Natural killer cell treated with Interleukin-12 subunit alpha and Interleukin-12 subunit beta and Interleukin-15 and Interleukin-18, amount 100 ng/mL, for 72 hours (primary cell): Measurements from ENCODE around the gene EPB41L5. TPM values are rescaled to one million over a fixed set of nuclear protein-coding genes. Genes with fewer than 3 reads are reported as not detected.
A peak's percentile ranks its signal among the peaks of the same experiment; 100 is the strongest.
"Not testable (repeated sequence)": the region's sequence is repeated elsewhere in the genome, so short reads cannot be mapped to it uniquely, and the experiment has no call there.

ENCODE experiments used
- ATAC-seq, 2 donors: fragments of 150-1000 bp; cut with Tn5 transposase in 1 of 2; sonication (Bioruptor Pico), chemical (Tn5 transposase) in 1 of 2; 2 replicates each; pipeline ENCODE4 v1.10.0; 2021
- DNase-seq: peaks from one replicate; pipeline ENCODE4 v3.0.0; 2022; ENCODE audit warnings: low spot score
- H3K27ac Mint-ChIP-seq, 2 donors: 1 replicate in 1 of 2; 2 replicates in 1 of 2; pipeline ENCODE4 v1.8.0; 2022; ENCODE audit warnings: mixed read lengths in 2 of 2, mild to moderate bottlenecking in 1 of 2, moderate library complexity in 1 of 2
- H3K27me3 Mint-ChIP-seq, 2 donors: 1 replicate in 1 of 2; 2 replicates in 1 of 2; pipeline ENCODE4 v1.8.0; 2022; ENCODE audit warnings: mixed read lengths in 2 of 2
- H3K36me3 Mint-ChIP-seq: one replicate; pipeline ENCODE4 v1.8.0; 2022; ENCODE audit warnings: mixed read lengths
- H3K4me1 Mint-ChIP-seq, 2 donors: 1 replicate in 1 of 2; 2 replicates in 1 of 2; pipeline ENCODE4 v1.8.0; 2022; ENCODE audit warnings: low read depth in 2 of 2, mixed read lengths in 2 of 2, mild to moderate bottlenecking in 1 of 2
- H3K4me3 Mint-ChIP-seq: one replicate; pipeline ENCODE4 v1.8.0; 2022; ENCODE audit warnings: mixed read lengths
- H3K9me3 Mint-ChIP-seq: 2 replicates; pipeline ENCODE4 v1.8.0; 2022; ENCODE audit warnings: mixed read lengths
- total RNA-seq, 2 donors: library from RNA; stranded (reverse); gene quantifications; one replicate each; pipeline ENCODE4 v1.2.3, GENCODE V29; 2022

Gene EPB41L5
- total RNA-seq, 2 donors from 2014 or later, result 4.2 to 9.1 TPM

GRCh38 chr2:120148669-120149068, 135.8 kb downstream of the EPB41L5 start:
- Mint-ChIP-seq H3K4me1 (no peaks in the 10 kb centered on the region), H3K27me3 (no peaks in the 10 kb centered on the region), H3K9me3 (peaks cover 3% of the 10 kb centered on the region), H3K36me3 (peaks cover 6% of the 10 kb centered on the region), H3K4me3 (no peak overlapping the region), H3K27ac (no peak overlapping the region)
- no peak for ATAC-seq
- no peak for DNase-seq

DNA sequence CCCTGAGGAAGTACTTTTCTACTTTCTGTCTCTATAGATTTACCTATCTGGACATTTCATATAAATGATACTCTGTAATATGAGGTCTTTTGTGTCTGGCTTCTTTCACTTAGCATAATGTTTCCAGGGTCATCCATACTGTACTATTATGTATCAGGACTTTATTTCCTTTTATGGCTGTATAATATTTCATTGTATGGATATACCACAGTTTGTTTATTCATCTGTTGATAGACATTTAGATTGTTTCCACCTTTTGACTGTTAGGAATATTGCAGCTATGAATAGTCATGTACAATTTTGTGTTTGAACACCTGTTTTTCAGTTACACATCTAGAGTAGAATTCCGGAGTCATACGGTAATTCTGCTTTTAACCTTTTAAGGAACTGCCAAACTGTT, 136.5 kb downstream of the EPB41L5 start:
- Mint-ChIP-seq H3K4me1 (no peaks in the 10 kb centered on the region), H3K4me3 (no peak overlapping the region), H3K27me3 (no peaks in the 10 kb centered on the region), H3K27ac (no peak overlapping the region), H3K36me3 (peaks cover 6% of the 10 kb centered on the region), H3K9me3 (peaks cover 3% of the 10 kb centered on the region)
- ATAC-seq (no peak), DNase-seq (no peak)

GRCh38 chr2:120150040-120150482, 137.2 kb downstream of the EPB41L5 start:
- no peak for DNase-seq
- Mint-ChIP-seq H3K27me3 (no peaks in the 10 kb centered on the region), H3K4me3 (no peak overlapping the region), H3K36me3 (peaks cover 8% of the 10 kb centered on the region), H3K9me3 (peaks cover 4% of the 10 kb centered on the region), H3K4me1 (no peaks in the 10 kb centered on the region), H3K27ac (no peak overlapping the region)
- ATAC-seq, result no peak

DNA sequence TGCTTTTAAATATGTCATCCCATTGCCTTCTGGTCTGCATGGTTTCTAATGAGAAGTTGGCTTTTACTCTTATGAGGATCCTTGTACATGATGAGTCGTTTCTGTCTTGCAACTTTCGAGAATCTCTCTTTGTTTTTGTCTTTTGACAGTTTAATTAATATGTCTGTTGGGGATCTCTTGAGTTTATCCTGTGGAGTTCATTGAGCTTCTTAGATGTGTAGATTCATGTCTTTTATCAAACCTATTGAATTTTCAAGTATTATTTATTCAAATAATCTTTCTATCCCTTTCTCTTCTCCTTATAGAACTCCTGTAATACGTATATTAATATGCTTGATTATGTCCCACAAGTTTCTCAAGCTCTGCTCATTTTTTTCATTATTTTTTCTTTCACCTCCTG, 142.4 kb downstream of the EPB41L5 start:
- ATAC-seq (no peak), DNase-seq (no peak)
- Mint-ChIP-seq H3K9me3 (peaks cover 10% of the 10 kb centered on the region), H3K27ac (no peak overlapping the region), H3K36me3 (peaks cover 18% of the 10 kb centered on the region), H3K27me3 (no peaks in the 10 kb centered on the region), H3K4me3 (no peak overlapping the region), H3K4me1 (no peaks in the 10 kb centered on the region)

DNA sequence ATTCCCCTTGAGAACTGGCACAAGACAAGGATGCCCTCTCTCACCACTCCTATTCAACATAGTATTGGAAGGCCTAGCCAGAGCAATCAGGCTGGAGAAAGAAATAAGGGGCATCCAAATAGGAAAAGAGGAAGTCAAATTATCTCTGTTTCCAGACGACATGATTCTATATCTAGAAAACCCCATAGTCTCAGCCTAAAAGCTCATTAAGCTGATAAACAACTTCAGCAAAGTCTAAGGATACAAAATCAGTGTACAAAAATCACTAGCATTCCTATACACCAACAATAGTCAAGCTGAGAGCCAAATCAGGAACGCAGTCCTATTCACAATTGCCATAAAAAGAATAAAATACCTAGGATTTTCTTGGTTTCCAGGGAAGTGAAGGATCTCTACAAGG, 145.8 kb downstream of the EPB41L5 start:
- ATAC-seq, H3K9me3 Mint-ChIP-seq, H3K27me3 Mint-ChIP-seq, H3K4me3 Mint-ChIP-seq, H3K27ac Mint-ChIP-seq, H3K4me1 Mint-ChIP-seq, DNase-seq: not testable (repeated sequence)
- peaks cover 12% of the 10 kb centered on the region for H3K36me3 Mint-ChIP-seq

GRCh38 chr2:120161190-120161589, 148.3 kb downstream of the EPB41L5 start:
- ATAC-seq, result no peak
- peaks cover 5% of the 10 kb centered on the region for H3K36me3 Mint-ChIP-seq
- H3K27me3 Mint-ChIP-seq, result no peaks in the 10 kb centered on the region
- peaks cover 4% of the 10 kb centered on the region for H3K9me3 Mint-ChIP-seq
- no peaks in the 10 kb centered on the region for H3K4me1 Mint-ChIP-seq
- no peak for DNase-seq
- no peak overlapping the region for H3K4me3 Mint-ChIP-seq
- H3K27ac Mint-ChIP-seq, result no peak overlapping the region

DNA sequence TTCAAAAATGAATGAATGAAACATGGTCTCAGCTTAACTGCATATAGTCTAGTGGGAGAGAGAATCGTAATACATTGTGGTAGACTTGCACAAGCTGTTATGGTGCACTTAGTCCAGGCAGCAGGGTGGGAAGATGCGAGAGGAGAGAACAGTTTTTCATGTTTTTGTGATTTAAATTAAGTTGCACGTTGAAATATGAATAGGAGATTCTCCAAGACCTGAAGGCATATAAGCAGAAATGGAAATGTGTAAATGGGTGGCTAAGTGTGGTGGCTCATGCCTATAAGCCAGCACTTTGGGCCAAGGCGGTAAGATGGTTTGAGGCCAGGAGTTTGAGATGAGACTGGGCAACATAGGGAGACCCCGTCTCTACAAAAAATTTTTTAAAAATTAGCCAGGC, 149.8 kb downstream of the EPB41L5 start:
- no peak overlapping the region for H3K4me3 Mint-ChIP-seq
- DNase-seq, result no peak
- H3K4me1 Mint-ChIP-seq, result no peaks in the 10 kb centered on the region
- no peaks in the 10 kb centered on the region for H3K27me3 Mint-ChIP-seq
- no peaks in the 10 kb centered on the region for H3K9me3 Mint-ChIP-seq
- H3K27ac Mint-ChIP-seq, result no peak overlapping the region
- no peak for ATAC-seq
- no peaks in the 10 kb centered on the region for H3K36me3 Mint-ChIP-seq

DNA sequence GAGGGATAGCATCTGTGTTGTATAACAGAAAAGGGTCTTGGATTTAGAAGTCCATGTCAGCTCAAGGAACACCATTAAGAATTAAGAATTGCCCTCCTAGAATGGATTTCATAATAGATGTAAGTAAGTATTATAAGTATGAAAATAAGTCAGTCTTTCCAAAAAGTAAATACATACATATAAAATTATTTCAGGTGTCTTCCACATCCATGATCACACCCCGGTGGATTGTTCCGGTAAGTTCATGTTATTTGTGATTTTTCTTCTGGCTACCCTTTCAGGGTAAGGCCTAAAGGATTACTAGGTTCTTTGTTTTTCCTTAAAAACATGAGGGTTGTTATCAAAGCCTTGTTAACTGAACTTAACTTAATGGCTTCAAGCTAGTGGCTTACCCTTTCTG, 154.4 kb downstream of the EPB41L5 start:
- no peaks in the 10 kb centered on the region for H3K27me3 Mint-ChIP-seq

DNA sequence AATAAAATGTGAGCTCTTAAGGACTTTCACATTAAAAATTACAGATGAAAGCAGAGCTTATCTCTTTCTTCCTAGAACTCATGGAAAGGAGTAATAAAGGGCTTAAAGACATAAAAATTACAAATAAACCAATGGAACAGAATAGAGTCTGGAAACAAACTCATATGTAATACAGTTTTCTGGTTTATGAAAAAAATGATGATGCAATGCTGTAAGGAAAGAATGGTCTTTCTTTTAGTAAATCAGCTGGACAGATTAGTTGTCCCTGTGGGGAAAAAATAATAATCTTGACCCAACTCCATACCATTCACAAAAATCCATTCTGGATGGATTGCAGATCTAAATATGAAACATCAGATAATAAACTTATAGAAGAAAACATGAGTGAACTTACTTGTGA, 156.1 kb downstream of the EPB41L5 start:
- ATAC-seq, result no peak

More for the DNA sequence above, 154.4 kb downstream of the EPB41L5 start:
- peaks cover 6% of the 10 kb centered on the region for H3K36me3 Mint-ChIP-seq
- no peak for DNase-seq
- H3K4me1 Mint-ChIP-seq, result no peaks in the 10 kb centered on the region
- H3K27ac Mint-ChIP-seq, result no peak overlapping the region
- no peak for ATAC-seq
- no peak overlapping the region for H3K4me3 Mint-ChIP-seq
- H3K9me3 Mint-ChIP-seq, result no peaks in the 10 kb centered on the region

GRCh38 chr2:120174963-120175581, 162.2 kb downstream of the EPB41L5 start:
- Mint-ChIP-seq H3K4me3 (no peak overlapping the region), H3K9me3 (no peaks in the 10 kb centered on the region), H3K4me1 (peaks cover 14 to 31% of the 10 kb centered on the region in 2 donors), H3K36me3 (no peaks in the 10 kb centered on the region), H3K27ac (peak overlapping the region; percentile 42 to 98), H3K27me3 (no peaks in the 10 kb centered on the region)
- DNase-seq, result no peak
- no peak for ATAC-seq

More for the DNA sequence above, 156.1 kb downstream of the EPB41L5 start:
- H3K27ac Mint-ChIP-seq, result no peak overlapping the region
- no peaks in the 10 kb centered on the region for H3K4me1 Mint-ChIP-seq
- DNase-seq, result no peak
- peaks cover 6% of the 10 kb centered on the region for H3K36me3 Mint-ChIP-seq
- no peaks in the 10 kb centered on the region for H3K9me3 Mint-ChIP-seq
- H3K27me3 Mint-ChIP-seq, result no peaks in the 10 kb centered on the region
- H3K4me3 Mint-ChIP-seq, result no peak overlapping the region

GRCh38 chr2:120176526-120176925, 163.6 kb downstream of the EPB41L5 start:
- Mint-ChIP-seq H3K4me1 (peaks cover 16 to 32% of the 10 kb centered on the region in 2 donors), H3K9me3 (no peaks in the 10 kb centered on the region), H3K4me3 (peak overlapping the region; percentile 99), H3K27me3 (no peaks in the 10 kb centered on the region), H3K27ac (peak overlapping the region; percentile 98), H3K36me3 (no peaks in the 10 kb centered on the region)
- no peak for DNase-seq
- no peak for ATAC-seq

DNA sequence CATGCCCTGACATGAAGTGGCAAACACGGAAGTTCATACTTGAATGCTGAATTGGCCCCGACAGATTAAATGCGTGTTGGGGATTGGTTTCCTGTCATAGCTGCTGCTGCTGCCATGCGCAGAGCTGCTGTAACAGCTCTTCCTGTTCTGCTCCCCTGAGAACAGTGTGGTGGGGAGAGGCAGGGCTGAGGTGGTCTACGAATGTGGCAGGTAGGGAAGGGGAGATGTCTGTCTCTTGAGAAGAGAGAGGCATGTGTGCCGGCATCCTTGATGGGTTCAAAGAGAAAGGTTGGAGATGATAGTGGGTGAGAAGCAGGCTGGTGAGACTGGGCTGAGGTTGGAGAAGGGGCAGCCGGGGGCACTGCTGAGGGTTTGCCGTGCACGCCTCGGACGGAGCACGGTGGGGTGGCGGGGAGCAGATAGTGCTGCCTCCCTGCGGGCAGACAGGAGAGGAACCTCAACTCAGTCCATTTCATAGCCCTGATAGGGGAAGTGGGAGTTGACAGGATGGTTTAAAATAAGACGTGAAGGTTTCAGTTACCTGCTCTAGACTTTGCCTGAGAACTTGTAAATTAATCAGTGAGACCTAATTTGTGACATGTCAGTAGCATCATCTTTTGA, 164.2 kb downstream of the EPB41L5 start:
- ATAC-seq (peak; percentile 94 to 95), DNase-seq (peak; percentile 84)
- H3K4me3 Mint-ChIP-seq, result peak overlapping the region; percentile 99
- H3K9me3 Mint-ChIP-seq, result no peaks in the 10 kb centered on the region
- peak overlapping the region; percentile 98 for H3K27ac Mint-ChIP-seq
- H3K36me3 Mint-ChIP-seq, result no peaks in the 10 kb centered on the region
- peaks cover 22 to 38% of the 10 kb centered on the region in 2 donors for H3K4me1 Mint-ChIP-seq
- no peaks in the 10 kb centered on the region for H3K27me3 Mint-ChIP-seq

- no peak for DNase-seq
- Mint-ChIP-seq H3K27me3 (no peaks in the 10 kb centered on the region), H3K4me3 (peak overlapping the region; percentile 99), H3K27ac (peak overlapping the region; percentile 98), H3K9me3 (peaks cover 1% of the 10 kb centered on the region), H3K4me1 (peaks cover 27 to 45% of the 10 kb centered on the region in 2 donors), H3K36me3 (no peaks in the 10 kb centered on the region)
- ATAC-seq, result no peak
Measured at GRCh38 chr2:120177973-120178372, 165.1 kb downstream of the EPB41L5 start.

DNA sequence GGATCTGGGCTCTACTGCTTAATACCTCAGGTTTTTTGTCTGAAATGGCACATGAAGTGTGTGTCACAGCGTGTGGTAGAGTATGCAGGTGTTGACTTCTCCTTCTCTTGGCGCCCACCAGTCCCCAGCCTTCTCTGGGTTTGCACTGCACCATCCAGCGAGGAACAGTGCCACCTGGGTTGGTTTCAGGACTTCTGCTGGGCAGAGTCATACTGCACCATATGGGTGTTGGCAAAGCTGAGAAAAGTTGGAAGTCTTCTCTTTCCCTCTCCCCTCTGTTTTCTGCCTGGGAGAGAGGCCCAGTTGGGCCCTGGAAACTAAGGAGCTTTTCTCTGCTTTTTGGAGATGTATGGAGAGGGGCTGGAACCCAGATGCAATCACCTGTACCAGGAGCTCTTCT, 166.5 kb downstream of the EPB41L5 start:
- ATAC-seq, result no peak
- H3K27ac Mint-ChIP-seq, result peak overlapping the region in 1 of 2 donors; percentile 34

More for the DNA sequence above, 166.5 kb downstream of the EPB41L5 start:
- Mint-ChIP-seq H3K27me3 (no peaks in the 10 kb centered on the region), H3K4me1 (peaks cover 36 to 54% of the 10 kb centered on the region in 2 donors), H3K4me3 (no peak overlapping the region), H3K9me3 (peaks cover 2% of the 10 kb centered on the region), H3K36me3 (peaks cover 6% of the 10 kb centered on the region)
- DNase-seq, result no peak
